ENCODE measurements around the gene CHMP6. TPM values are rescaled to one million over a fixed set of nuclear protein-coding genes. Genes with fewer than 3 reads are reported as not detected.

Gene CHMP6
- total RNA-seq, 1 donor from 2014 or later, result 29.9 TPM

- peaks cover 23% of the 10 kb centered on the region for H3K4me1 ChIP-seq
- no peak overlapping the region for H3K27ac ChIP-seq
- H3K27me3 ChIP-seq, result no peaks in the 10 kb centered on the region
- no peak for ATAC-seq
- DNase-seq, result no peak
- intact Hi-C loops (cut with DNase I), result loop anchor here (5.0 kb wide), 1 partner anchor 538 kb away; no protein-coding TSS in a partner anchor
- no peak for TF ChIP-seq CTCF (IDR thresholded peaks at IDR 0.05)
- H3K36me3 ChIP-seq, result peaks cover 7% of the 10 kb centered on the region
- H3K4me3 ChIP-seq, result no peak overlapping the region
- no peaks in the 10 kb centered on the region for H3K9me3 ChIP-seq
Observed at GRCh38 chr17:80964859-80965580, 26.6 kb upstream of the CHMP6 start.

- intact Hi-C loops (cut with DNase I), result loop anchor here (5.0 kb wide), 1 partner anchor 538 kb away; no protein-coding TSS in a partner anchor
- ATAC-seq (no peak), DNase-seq (no peak)
- no peak for TF ChIP-seq CTCF (IDR thresholded peaks at IDR 0.05)
- Histone ChIP-seq H3K36me3 (peaks cover 7% of the 10 kb centered on the region), H3K9me3 (no peaks in the 10 kb centered on the region), H3K4me1 (peaks cover 21% of the 10 kb centered on the region), H3K27me3 (peaks cover under 1% of the 10 kb centered on the region), H3K4me3 (no peak overlapping the region), H3K27ac (no peak overlapping the region)
Observed at GRCh38 chr17:80965606-80966005, 26.0 kb upstream of the CHMP6 start.

GRCh38 chr17:80967404-80967872 is 24.2 kb upstream of the CHMP6 start:
- H3K27ac ChIP-seq, result no peak overlapping the region
- no peaks in the 10 kb centered on the region for H3K9me3 ChIP-seq
- TF ChIP-seq CTCF (IDR thresholded peaks at IDR 0.05), result no peak
- peaks cover 19% of the 10 kb centered on the region for H3K27me3 ChIP-seq
- peaks cover 7% of the 10 kb centered on the region for H3K36me3 ChIP-seq
- no peak for ATAC-seq
- H3K4me3 ChIP-seq, result no peak overlapping the region
- peaks cover 21% of the 10 kb centered on the region for H3K4me1 ChIP-seq
- no peak for DNase-seq
- intact Hi-C loops (cut with DNase I), result loop anchor here (5.0 kb wide), 1 partner anchor 540 kb away; no protein-coding TSS in a partner anchor

- H3K4me1 ChIP-seq, result peaks cover 21% of the 10 kb centered on the region
- no peak overlapping the region for H3K27ac ChIP-seq
- no peak for DNase-seq
- TF ChIP-seq CTCF (IDR thresholded peaks at IDR 0.05), result no peak
- peaks cover 7% of the 10 kb centered on the region for H3K36me3 ChIP-seq
- intact Hi-C loops (cut with DNase I), result loop anchor here (5.0 kb wide), 1 partner anchor 541 kb away; no protein-coding TSS in a partner anchor
- no peaks in the 10 kb centered on the region for H3K9me3 ChIP-seq
- H3K4me3 ChIP-seq, result no peak overlapping the region
- H3K27me3 ChIP-seq, result peaks cover 20% of the 10 kb centered on the region
- no peak for ATAC-seq
Observed at GRCh38 chr17:80968602-80969029, 23.0 kb upstream of the CHMP6 start.

- Histone ChIP-seq H3K4me1 (peaks cover 21% of the 10 kb centered on the region), H3K27ac (peak overlapping the region; percentile 9), H3K9me3 (no peaks in the 10 kb centered on the region), H3K27me3 (peaks cover 20% of the 10 kb centered on the region), H3K4me3 (no peak overlapping the region), H3K36me3 (peaks cover 7% of the 10 kb centered on the region)
- intact Hi-C loops (cut with DNase I), result loop anchor here (5.0 kb wide), 1 partner anchor 542 kb away; no protein-coding TSS in a partner anchor
- ATAC-seq (peak; percentile 26), DNase-seq (no peak)
- no peak for TF ChIP-seq CTCF (IDR thresholded peaks at IDR 0.05)
Observed at GRCh38 chr17:80969030-80969673, 22.5 kb upstream of the CHMP6 start.

Measured in upper lobe of right lung (tissue), 1 donor.